Gastrocnemius medialis (tissue), 4 donors: ENCODE data around the gene ATOH8.

ENCODE experiments used
- POLR2A ChIP-seq, 2 donors: fragments of 450-650 bp; IDR thresholded peaks; one replicate each; pipeline ENCODE4 v1.6.1; 2017; ENCODE audit warnings: antibody characterized with exemption in 2 of 2, mild to moderate bottlenecking in 2 of 2, moderate library complexity in 2 of 2
- TF ChIP-seq, protein P1 (sequence below), 5 experiments: fragments of 450-650 bp in 3 of 5; fragments of 200-600 bp in 2 of 5; sonication (generic) in 2 of 5; IDR thresholded peaks in 4 of 5; conservative IDR thresholded peaks in 1 of 5; 1 replicate in 4 of 5; 2 replicates in 1 of 5; pipeline ENCODE4 v1.5.1; 2016 to 2019; ENCODE audit warnings: antibody characterized with exemption in 5 of 5, mild to moderate bottlenecking in 3 of 5, moderate library complexity in 3 of 5

DNA sequence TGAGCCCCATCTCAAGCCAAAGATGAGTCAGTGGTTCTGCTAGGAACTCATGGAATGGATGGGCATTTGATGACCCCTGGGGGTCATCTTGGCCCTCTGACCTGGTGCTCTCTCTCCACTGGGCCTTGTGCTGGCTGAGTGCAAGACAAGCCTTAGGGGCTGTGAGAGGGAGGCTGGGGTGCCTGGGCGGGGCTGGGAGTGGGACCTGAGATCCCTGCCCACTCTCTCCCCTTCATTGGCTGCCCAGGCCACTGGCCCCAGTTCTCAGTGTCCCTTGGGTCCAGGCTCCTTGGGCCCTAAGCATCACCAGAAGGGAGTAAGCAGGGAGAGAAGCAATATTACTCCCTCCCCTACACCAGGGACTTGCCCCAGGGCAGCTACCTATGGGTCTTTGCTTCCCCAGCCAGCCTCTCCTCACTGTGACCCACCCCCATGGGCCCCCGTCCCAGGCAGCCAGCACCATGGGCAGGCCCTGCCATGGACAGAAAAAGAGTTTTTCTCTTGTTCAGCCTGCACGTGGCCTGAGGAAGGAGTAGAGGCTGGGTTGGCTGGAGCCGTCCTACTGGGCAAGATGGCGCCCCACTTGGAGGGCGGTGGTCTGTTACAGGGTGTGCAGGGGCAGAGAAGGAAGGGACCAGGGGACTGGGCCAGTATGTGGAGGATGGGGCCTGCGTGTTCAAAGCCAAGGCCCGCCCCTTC, 33.6 kb downstream of the ATOH8 start:
- TF ChIP-seq, protein P1, sequence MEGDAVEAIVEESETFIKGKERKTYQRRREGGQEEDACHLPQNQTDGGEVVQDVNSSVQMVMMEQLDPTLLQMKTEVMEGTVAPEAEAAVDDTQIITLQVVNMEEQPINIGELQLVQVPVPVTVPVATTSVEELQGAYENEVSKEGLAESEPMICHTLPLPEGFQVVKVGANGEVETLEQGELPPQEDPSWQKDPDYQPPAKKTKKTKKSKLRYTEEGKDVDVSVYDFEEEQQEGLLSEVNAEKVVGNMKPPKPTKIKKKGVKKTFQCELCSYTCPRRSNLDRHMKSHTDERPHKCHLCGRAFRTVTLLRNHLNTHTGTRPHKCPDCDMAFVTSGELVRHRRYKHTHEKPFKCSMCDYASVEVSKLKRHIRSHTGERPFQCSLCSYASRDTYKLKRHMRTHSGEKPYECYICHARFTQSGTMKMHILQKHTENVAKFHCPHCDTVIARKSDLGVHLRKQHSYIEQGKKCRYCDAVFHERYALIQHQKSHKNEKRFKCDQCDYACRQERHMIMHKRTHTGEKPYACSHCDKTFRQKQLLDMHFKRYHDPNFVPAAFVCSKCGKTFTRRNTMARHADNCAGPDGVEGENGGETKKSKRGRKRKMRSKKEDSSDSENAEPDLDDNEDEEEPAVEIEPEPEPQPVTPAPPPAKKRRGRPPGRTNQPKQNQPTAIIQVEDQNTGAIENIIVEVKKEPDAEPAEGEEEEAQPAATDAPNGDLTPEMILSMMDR (IDR thresholded peaks at IDR 0.05 in 4 of 5, conservative IDR thresholded peaks at IDR 0.05 in 1 of 5): no peak
- TF ChIP-seq POLR2A (IDR thresholded peaks at IDR 0.05): no peak
